H1 (cell line): ENCODE results near the gene IQGAP1. TPM values are rescaled to one million over a fixed set of nuclear protein-coding genes. Genes with fewer than 3 reads are reported as not detected.

Experiments
- CBX5 ChIP-seq: fragments of 300-800, 300-1000 bp; sonication (generic); IDR thresholded peaks from 2 replicates; pipeline ENCODE4 v1.7.1; 2016; ENCODE audit warnings: antibody characterized with exemption, low read length, low read depth
- CBX8 ChIP-seq: fragments of 300-800, 300-1000 bp; sonication (generic); IDR thresholded peaks from 2 replicates; pipeline ENCODE4 v1.7.1; 2016; ENCODE audit warnings: low read depth, low read length, borderline replicate concordance
- CHD1 ChIP-seq: IDR thresholded peaks from 2 replicates; pipeline ENCODE4 v1.6.1; 2012; ENCODE audit warnings: low read depth, low read length, improper control_type of control experiment
- CHD7 ChIP-seq: fragments of 300-600 bp; sonication (generic); IDR thresholded peaks from 2 replicates; pipeline ENCODE4 v1.7.1; 2012; ENCODE audit warnings: low read length, moderate library complexity, mild to moderate bottlenecking, inconsistent platforms; ENCODE audit not compliant: insufficient replicate concordance
- RFX5 ChIP-seq: IDR thresholded peaks from 2 replicates; pipeline ENCODE4 v1.6.1; 2011; ENCODE audit warnings: low read depth, low read length, improper control_type of control experiment, borderline replicate concordance
- SIN3A ChIP-seq, 2 experiments: IDR thresholded peaks in 1 of 2; conservative IDR thresholded peaks in 1 of 2; 2 replicates each; pipeline ENCODE4 v1.6.1; 2011 to 2012; ENCODE audit warnings: low read length in 2 of 2, improper control_type of control experiment in 1 of 2, low read depth in 1 of 2, mild to moderate bottlenecking in 1 of 2
- SP1 ChIP-seq: IDR thresholded peaks from 2 replicates; pipeline ENCODE4 v1.6.1; 2011; ENCODE audit warnings: low read depth, low read length
- SRF ChIP-seq: IDR thresholded peaks from 2 replicates; pipeline ENCODE4 v1.6.1; 2011; ENCODE audit warnings: mild to moderate bottlenecking, low read depth, low read length, moderate library complexity
- USF2 ChIP-seq: IDR thresholded peaks from 2 replicates; pipeline ENCODE4 v1.6.1; 2011; ENCODE audit warnings: low read length, improper control_type of control experiment
- polyA plus RNA-seq, 7 experiments: library from polyadenylated mRNA; depleted of rRNA in 3 of 7; stranded (reverse) in 5 of 7; unstranded in 2 of 7; fragments of >200 nt in 5 of 7; fragments of 200-250 nt in 2 of 7; gene quantifications; 1 replicate in 5 of 7; 2 replicates in 1 of 7; 4 replicates in 1 of 7; pipeline versions ENCODE4 v1.2.1 to v1.2.3, GENCODE V29; 2011 to 2013; ENCODE audit warnings: missing spikeins in 2 of 7, mixed read lengths in 2 of 7
- total RNA-seq: library from RNA; stranded (reverse); fragmentation: NEBNext Ultra II Directional; extraction: Animal tissue kit (Norgen Biotek cat#: 25700); gene quantifications from 2 replicates; pipeline ENCODE4 v1.2.1, GENCODE V29; 2021

The IQGAP1 gene
- total and polyA plus RNA-seq, 2 of the 8 experiments (the other 6 are each of a cell fraction or from before 2014, with no cell fraction given), result 56.0 to 138 TPM

GRCh38 chr15:90407871-90408317 lies 19.9 kb downstream of the IQGAP1 start (continued):
- TF ChIP-seq CHD7, result no peak
- TF ChIP-seq CBX8, result no peak
- TF ChIP-seq SIN3A (conservative IDR thresholded peaks at IDR 0.05 in 1 of 2, IDR thresholded peaks at IDR 0.05 in 1 of 2; ENCODE audit: low read depth in 1 of 2, low read length in 2 of 2), result no peak
- TF ChIP-seq RFX5, result no peak
- TF ChIP-seq CBX5, result no peak
- no peak for TF ChIP-seq USF2
- TF ChIP-seq SP1, result no peak
- no peak for TF ChIP-seq SRF
- TF ChIP-seq CHD1, result no peak
